ENCODE results near the gene RNASE4. TPM values are rescaled to one million over a fixed set of nuclear protein-coding genes. Genes with fewer than 3 reads are reported as not detected.
A peak's percentile ranks its signal among the peaks of the same experiment; 100 is the strongest.

Gene RNASE4
- total and polyA plus RNA-seq, 10 of the 15 experiments (the other 5 are each of a cell fraction or from before 2014, with no cell fraction given) = 0.87 to 2.6 (median 1.3) TPM

DNA sequence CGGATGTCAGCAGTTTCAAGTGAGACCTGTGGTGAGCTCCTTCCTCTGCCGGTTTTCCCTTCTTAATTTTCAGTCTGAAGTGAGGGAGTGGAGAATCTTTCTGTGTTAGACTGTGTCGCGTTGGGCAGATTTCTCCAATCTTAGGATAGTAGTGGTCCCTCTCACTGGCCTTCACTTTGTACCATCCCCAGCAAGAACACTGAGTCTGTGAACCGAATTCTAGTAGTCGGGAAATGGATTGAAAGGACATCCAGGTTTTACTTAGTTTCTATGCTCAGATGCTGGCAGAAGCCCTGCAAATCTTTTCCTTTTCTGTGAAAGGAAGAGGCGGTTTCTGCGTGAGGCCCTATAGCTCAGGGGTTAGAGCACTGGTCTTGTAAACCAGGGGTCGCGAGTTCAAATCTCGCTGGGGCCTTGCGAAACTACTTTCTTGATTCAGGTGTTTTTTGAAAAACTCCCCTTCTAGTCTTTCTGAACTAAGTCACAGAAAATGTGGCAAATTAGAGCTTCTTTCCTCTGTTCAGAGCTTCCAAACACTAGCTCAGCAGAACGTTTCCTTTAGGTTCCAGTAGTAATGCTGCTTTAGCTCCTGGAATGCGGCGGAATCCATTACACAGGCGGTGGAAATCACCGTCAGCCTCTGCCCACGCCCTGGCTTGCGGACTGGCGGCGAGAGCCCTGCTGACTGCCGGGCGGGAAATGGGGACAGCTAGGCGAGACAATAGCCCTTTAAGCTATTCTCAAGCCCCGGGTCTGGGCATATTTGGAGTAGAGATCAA lies 2.8 kb upstream of the RNASE4 start (continued):
- no peak for TF ChIP-seq POLR2AphosphoS5 (IDR thresholded peaks at IDR 0.05; ENCODE audit: low read length)
- TF ChIP-seq TCF3 (IDR thresholded peaks at IDR 0.05; ENCODE audit: borderline replicate concordance, insufficient read depth, low read depth, low read length) = no peak
- TF ChIP-seq ZBTB40 (IDR thresholded peaks at IDR 0.05; ENCODE audit: borderline replicate concordance) = peak; percentile 82
- TF ChIP-seq NFYA (IDR thresholded peaks at IDR 0.05; ENCODE audit: borderline replicate concordance, low read depth, low read length) = no peak
- TF ChIP-seq, protein P1, sequence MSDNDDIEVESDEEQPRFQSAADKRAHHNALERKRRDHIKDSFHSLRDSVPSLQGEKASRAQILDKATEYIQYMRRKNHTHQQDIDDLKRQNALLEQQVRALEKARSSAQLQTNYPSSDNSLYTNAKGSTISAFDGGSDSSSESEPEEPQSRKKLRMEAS (IDR thresholded peaks at IDR 0.05; ENCODE audit: low read depth, low read length) = no peak; the same call in 1 of the 2 replicates
- TF ChIP-seq, protein P2, sequence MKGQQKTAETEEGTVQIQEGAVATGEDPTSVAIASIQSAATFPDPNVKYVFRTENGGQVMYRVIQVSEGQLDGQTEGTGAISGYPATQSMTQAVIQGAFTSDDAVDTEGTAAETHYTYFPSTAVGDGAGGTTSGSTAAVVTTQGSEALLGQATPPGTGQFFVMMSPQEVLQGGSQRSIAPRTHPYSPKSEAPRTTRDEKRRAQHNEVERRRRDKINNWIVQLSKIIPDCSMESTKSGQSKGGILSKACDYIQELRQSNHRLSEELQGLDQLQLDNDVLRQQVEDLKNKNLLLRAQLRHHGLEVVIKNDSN (IDR thresholded peaks at IDR 0.05; ENCODE audit: borderline replicate concordance, extremely low read length, insufficient read depth, low read depth, low read length) = no peak
- TF ChIP-seq, protein P3, sequence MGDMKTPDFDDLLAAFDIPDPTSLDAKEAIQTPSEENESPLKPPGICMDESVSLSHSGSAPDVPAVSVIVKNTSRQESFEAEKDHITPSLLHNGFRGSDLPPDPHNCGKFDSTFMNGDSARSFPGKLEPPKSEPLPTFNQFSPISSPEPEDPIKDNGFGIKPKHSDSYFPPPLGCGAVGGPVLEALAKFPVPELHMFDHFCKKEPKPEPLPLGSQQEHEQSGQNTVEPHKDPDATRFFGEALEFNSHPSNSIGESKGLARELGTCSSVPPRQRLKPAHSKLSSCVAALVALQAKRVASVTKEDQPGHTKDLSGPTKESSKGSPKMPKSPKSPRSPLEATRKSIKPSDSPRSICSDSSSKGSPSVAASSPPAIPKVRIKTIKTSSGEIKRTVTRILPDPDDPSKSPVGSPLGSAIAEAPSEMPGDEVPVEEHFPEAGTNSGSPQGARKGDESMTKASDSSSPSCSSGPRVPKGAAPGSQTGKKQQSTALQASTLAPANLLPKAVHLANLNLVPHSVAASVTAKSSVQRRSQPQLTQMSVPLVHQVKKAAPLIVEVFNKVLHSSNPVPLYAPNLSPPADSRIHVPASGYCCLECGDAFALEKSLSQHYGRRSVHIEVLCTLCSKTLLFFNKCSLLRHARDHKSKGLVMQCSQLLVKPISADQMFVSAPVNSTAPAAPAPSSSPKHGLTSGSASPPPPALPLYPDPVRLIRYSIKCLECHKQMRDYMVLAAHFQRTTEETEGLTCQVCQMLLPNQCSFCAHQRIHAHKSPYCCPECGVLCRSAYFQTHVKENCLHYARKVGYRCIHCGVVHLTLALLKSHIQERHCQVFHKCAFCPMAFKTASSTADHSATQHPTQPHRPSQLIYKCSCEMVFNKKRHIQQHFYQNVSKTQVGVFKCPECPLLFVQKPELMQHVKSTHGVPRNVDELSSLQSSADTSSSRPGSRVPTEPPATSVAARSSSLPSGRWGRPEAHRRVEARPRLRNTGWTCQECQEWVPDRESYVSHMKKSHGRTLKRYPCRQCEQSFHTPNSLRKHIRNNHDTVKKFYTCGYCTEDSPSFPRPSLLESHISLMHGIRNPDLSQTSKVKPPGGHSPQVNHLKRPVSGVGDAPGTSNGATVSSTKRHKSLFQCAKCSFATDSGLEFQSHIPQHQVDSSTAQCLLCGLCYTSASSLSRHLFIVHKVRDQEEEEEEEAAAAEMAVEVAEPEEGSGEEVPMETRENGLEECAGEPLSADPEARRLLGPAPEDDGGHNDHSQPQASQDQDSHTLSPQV (IDR thresholded peaks at IDR 0.05) = no peak
- TF ChIP-seq EP300 (IDR thresholded peaks at IDR 0.05; ENCODE audit: borderline replicate concordance in 1 of 2, control insufficient read depth in 1 of 2, low read depth in 2 of 2, low read length in 2 of 2) = peak in 1 of 2 experiments; percentile 48; a peak in 1 of 4 replicates
- TF ChIP-seq, protein P4, sequence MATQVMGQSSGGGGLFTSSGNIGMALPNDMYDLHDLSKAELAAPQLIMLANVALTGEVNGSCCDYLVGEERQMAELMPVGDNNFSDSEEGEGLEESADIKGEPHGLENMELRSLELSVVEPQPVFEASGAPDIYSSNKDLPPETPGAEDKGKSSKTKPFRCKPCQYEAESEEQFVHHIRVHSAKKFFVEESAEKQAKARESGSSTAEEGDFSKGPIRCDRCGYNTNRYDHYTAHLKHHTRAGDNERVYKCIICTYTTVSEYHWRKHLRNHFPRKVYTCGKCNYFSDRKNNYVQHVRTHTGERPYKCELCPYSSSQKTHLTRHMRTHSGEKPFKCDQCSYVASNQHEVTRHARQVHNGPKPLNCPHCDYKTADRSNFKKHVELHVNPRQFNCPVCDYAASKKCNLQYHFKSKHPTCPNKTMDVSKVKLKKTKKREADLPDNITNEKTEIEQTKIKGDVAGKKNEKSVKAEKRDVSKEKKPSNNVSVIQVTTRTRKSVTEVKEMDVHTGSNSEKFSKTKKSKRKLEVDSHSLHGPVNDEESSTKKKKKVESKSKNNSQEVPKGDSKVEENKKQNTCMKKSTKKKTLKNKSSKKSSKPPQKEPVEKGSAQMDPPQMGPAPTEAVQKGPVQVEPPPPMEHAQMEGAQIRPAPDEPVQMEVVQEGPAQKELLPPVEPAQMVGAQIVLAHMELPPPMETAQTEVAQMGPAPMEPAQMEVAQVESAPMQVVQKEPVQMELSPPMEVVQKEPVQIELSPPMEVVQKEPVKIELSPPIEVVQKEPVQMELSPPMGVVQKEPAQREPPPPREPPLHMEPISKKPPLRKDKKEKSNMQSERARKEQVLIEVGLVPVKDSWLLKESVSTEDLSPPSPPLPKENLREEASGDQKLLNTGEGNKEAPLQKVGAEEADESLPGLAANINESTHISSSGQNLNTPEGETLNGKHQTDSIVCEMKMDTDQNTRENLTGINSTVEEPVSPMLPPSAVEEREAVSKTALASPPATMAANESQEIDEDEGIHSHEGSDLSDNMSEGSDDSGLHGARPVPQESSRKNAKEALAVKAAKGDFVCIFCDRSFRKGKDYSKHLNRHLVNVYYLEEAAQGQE (IDR thresholded peaks at IDR 0.05; ENCODE audit: low read depth, low read length) = 0 out of 2 replicates have a peak, but pooled peaks have one; percentile 6
- TF ChIP-seq SRF (IDR thresholded peaks at IDR 0.05; ENCODE audit: low read depth in 2 of 2, low read length in 2 of 2) = no peak
- TF ChIP-seq TCF7 (IDR thresholded peaks at IDR 0.05; ENCODE audit: borderline replicate concordance) = peak; percentile 78
- 0 out of 2 replicates have a peak, but pooled peaks have one; percentile 6 for TF ChIP-seq BCL11A (IDR thresholded peaks at IDR 0.05; ENCODE audit: low read depth, low read length)
- TF ChIP-seq ZNF274 (IDR thresholded peaks at IDR 0.05; ENCODE audit: insufficient read depth, insufficient read length) = no peak
- 0 out of 2 replicates have a peak, but pooled peaks have one; percentile 10 for TF ChIP-seq CREM (IDR thresholded peaks at IDR 0.05; ENCODE audit: low read depth)
- no peak for TF ChIP-seq CHD4 (IDR thresholded peaks at IDR 0.05)

Data from GM12878 (cell line).